OCI-LY7 (cell line): Measurements from ENCODE around the gene STXBP2.

Experiments used
- EZH2phosphoT487 ChIP-seq: fragments of 200-600 bp; sonication (generic); IDR thresholded peaks from 2 replicates; pipeline ENCODE4 v1.6.1; 2018; ENCODE audit warnings: low read depth, borderline replicate concordance, mild to moderate bottlenecking, mixed run types, antibody characterized with exemption, low read length, moderate library complexity, mixed read lengths
- TF ChIP-seq, protein P1 (sequence below): fragments of 200-600 bp; sonication (generic); conservative IDR thresholded peaks from 2 replicates; pipeline ENCODE4 v1.5.1; 2014; ENCODE audit warnings: mild to moderate bottlenecking, antibody characterized with exemption, low read length, moderate library complexity, mixed read lengths

DNA sequence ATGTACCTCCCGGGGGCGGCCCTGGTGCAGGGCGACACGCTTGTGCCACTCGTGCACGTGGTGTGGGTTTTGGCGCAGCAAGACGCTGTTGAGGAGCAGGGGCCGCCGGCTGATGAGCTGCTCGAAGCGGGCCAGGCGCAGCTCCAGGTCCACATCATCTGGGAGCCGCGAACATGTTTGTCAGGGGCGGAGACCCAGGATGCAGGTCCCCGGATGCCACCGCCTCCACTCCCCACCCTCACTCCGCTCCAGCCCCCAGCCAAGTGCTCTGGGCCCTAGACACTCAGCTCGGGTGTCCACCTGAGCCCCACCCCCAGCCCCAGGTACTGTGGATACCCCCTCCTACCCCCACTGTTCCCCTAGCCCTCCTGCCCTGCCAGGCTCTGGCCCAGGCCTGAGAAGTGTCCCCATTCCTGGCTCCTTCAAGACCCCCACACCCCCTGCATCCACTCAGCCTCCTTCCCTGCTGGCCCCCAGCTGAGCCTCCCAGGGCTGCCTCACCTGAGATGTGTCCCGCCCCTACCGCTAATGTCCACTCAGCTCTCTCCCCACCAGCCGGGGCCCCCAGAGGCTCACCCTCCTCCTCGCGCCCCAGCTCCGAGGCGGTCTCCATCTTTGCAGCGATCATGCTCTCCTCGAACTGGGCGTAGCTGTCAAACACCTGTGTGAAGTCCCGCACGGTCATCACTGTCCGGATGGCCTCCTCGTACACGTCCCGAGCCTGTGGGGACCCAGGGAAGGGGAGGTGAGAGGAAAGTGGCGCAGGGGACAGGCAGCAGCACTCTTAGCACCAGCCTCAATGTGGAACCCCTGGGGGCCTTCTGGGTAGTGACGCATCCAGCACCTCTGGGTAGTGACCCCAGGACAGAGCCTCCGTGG, 12.9 kb upstream of the STXBP2 start:
- TF ChIP-seq, protein P1, sequence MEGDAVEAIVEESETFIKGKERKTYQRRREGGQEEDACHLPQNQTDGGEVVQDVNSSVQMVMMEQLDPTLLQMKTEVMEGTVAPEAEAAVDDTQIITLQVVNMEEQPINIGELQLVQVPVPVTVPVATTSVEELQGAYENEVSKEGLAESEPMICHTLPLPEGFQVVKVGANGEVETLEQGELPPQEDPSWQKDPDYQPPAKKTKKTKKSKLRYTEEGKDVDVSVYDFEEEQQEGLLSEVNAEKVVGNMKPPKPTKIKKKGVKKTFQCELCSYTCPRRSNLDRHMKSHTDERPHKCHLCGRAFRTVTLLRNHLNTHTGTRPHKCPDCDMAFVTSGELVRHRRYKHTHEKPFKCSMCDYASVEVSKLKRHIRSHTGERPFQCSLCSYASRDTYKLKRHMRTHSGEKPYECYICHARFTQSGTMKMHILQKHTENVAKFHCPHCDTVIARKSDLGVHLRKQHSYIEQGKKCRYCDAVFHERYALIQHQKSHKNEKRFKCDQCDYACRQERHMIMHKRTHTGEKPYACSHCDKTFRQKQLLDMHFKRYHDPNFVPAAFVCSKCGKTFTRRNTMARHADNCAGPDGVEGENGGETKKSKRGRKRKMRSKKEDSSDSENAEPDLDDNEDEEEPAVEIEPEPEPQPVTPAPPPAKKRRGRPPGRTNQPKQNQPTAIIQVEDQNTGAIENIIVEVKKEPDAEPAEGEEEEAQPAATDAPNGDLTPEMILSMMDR = no peak
- no peak for TF ChIP-seq EZH2phosphoT487
